ENCODE data around the gene CSMD2.

CSMD2 gene

DNA sequence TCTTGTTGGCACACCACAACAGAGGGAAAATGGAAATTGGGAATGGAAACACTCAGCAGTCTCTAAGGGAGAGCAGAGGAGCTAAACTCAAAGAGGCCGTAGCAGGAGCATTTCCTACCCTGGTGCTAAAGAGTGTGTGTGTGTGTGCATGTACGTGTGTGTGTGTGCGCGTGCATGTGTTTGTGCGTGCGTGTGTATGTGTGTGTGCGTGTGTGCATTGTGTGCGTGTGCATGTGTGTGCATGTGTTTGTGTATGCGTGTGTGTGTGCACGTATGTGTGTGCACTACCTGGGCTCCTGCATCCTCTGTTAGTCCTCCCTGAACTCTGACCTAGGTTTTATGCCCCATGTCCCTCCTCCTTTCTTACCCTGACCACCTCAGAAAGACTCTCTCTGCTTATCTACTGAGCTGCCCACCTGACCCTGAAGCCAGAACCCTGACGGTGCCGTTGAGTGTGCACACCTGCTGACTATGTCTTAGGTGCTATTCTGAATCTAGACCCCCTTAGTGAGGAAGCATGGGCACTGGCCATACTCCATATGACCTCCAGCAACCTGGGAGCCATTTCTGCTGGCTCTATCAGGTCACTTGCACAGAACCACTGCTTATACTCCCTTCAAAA, 458.3 kb downstream of the CSMD2 start:
- H4K20me1 ChIP-seq (ENCODE audit: insufficient read depth, low read length), result no peaks in the 10 kb centered on the region
- H3K36me3 ChIP-seq (replicated peaks; ENCODE audit: low read depth, low read length), result no peaks in the 10 kb centered on the region
- no peak overlapping the region for H2AFZ ChIP-seq (ENCODE audit: low read depth, low read length)
- H3K27ac ChIP-seq (ENCODE audit: low read length), result no peak overlapping the region
- TF ChIP-seq EZH2phosphoT487 (IDR thresholded peaks at IDR 0.05; ENCODE audit: low read depth), result no peak
- TF ChIP-seq, protein P1, sequence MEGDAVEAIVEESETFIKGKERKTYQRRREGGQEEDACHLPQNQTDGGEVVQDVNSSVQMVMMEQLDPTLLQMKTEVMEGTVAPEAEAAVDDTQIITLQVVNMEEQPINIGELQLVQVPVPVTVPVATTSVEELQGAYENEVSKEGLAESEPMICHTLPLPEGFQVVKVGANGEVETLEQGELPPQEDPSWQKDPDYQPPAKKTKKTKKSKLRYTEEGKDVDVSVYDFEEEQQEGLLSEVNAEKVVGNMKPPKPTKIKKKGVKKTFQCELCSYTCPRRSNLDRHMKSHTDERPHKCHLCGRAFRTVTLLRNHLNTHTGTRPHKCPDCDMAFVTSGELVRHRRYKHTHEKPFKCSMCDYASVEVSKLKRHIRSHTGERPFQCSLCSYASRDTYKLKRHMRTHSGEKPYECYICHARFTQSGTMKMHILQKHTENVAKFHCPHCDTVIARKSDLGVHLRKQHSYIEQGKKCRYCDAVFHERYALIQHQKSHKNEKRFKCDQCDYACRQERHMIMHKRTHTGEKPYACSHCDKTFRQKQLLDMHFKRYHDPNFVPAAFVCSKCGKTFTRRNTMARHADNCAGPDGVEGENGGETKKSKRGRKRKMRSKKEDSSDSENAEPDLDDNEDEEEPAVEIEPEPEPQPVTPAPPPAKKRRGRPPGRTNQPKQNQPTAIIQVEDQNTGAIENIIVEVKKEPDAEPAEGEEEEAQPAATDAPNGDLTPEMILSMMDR (IDR thresholded peaks at IDR 0.05; ENCODE audit: low read depth, low read length), result no peak
- no peaks in the 10 kb centered on the region for H3K79me2 ChIP-seq (ENCODE audit: low read length)
- H3K4me3 ChIP-seq (ENCODE audit: low read length), result no peak overlapping the region
- no peak overlapping the region for H3K4me2 ChIP-seq (ENCODE audit: low read length)
- H3K27me3 ChIP-seq (ENCODE audit: low read depth, low read length), result no peaks in the 10 kb centered on the region
- no peak overlapping the region for H3K9ac ChIP-seq (ENCODE audit: low read length)
- H3K9me3 ChIP-seq (ENCODE audit: insufficient read depth, low read length), result no peaks in the 10 kb centered on the region
- no peaks in the 10 kb centered on the region for H3K4me1 ChIP-seq (ENCODE audit: low read length)

DNA sequence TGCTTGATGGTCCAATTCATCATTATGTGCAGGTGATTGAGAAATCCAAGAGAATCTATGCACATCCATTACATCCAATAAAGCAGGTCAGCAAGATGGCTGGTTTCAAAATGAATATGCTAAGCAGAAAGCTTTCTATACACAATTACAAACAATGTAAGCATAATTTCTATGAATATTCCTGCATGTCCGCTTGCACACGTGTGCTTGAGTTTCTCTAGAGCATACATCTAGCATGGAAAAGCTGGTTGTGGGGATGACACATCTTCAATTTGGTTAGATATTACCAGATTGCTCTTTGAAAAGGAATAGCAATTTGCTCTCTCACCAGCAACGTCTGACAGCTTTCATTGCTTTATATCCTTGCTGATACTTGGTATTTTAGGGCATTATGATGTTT, 461.6 kb downstream of the CSMD2 start:
- Histone ChIP-seq H3K79me2 (ENCODE audit: low read length) (no peaks in the 10 kb centered on the region), H3K9ac (ENCODE audit: low read length) (no peak overlapping the region), H3K9me3 (ENCODE audit: insufficient read depth, low read length) (no peaks in the 10 kb centered on the region), H3K4me2 (ENCODE audit: low read length) (no peak overlapping the region), H3K27ac (ENCODE audit: low read length) (no peak overlapping the region), H3K36me3 (replicated peaks; ENCODE audit: low read depth, low read length) (no peaks in the 10 kb centered on the region), H3K4me1 (ENCODE audit: low read length) (no peaks in the 10 kb centered on the region), H4K20me1 (ENCODE audit: insufficient read depth, low read length) (no peaks in the 10 kb centered on the region), H3K27me3 (ENCODE audit: low read depth, low read length) (no peaks in the 10 kb centered on the region), H3K4me3 (ENCODE audit: low read length) (no peak overlapping the region), H2AFZ (ENCODE audit: low read depth, low read length) (no peak overlapping the region)
- no peak for TF ChIP-seq EZH2phosphoT487 (IDR thresholded peaks at IDR 0.05; ENCODE audit: low read depth)
- TF ChIP-seq, protein P1 (IDR thresholded peaks at IDR 0.05; ENCODE audit: low read depth, low read length), result no peak

DNA sequence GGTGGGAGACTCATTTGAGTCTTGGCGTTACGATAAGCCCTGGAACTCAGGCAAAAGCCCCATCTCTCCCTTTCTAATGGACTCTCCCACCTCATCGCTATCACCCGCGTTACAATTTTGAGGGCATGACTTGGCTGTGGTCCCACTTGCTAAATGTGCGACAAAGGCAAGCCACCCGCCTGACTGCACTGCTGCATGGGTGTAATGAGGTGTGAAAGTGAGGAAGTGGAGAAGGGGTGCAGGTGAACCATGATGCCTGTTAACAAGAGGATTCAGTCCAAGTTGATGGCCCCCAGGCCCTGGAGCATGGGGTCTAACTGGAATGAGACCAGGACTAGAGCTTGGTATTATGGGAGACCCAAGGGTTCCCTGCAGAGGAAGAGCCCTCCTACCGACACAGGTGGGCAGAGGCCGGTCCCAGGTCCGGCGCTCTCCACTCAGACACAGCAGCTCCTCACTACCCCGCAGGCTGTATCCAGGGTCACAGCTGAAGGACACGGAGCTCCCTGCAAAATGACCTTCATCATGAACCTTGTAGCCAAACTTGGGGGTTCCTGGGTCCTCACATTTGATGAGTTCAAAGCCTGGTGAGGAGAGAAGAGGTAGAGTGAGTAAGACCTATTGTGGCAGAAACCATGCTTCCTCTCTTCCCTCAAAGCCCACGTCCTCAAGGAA, 466.5 kb downstream of the CSMD2 start:
- H3K4me3 ChIP-seq (ENCODE audit: low read length), result no peak overlapping the region
- H4K20me1 ChIP-seq (ENCODE audit: insufficient read depth, low read length), result no peaks in the 10 kb centered on the region
- H3K4me1 ChIP-seq (ENCODE audit: low read length), result no peaks in the 10 kb centered on the region
- no peak overlapping the region for H3K4me2 ChIP-seq (ENCODE audit: low read length)
- H2AFZ ChIP-seq (ENCODE audit: low read depth, low read length), result no peak overlapping the region
- peaks cover 5% of the 10 kb centered on the region; the same call in 1 of the 2 replicates for H3K27me3 ChIP-seq (ENCODE audit: low read depth, low read length)
- H3K79me2 ChIP-seq (ENCODE audit: low read length), result no peaks in the 10 kb centered on the region
- no peak for TF ChIP-seq EZH2phosphoT487 (IDR thresholded peaks at IDR 0.05; ENCODE audit: low read depth)
- TF ChIP-seq, protein P1 (IDR thresholded peaks at IDR 0.05; ENCODE audit: low read depth, low read length), result no peak
- H3K9ac ChIP-seq (ENCODE audit: low read length), result no peak overlapping the region
- H3K27ac ChIP-seq (ENCODE audit: low read length), result no peak overlapping the region
- H3K9me3 ChIP-seq (ENCODE audit: insufficient read depth, low read length), result no peaks in the 10 kb centered on the region
- no peaks in the 10 kb centered on the region for H3K36me3 ChIP-seq (replicated peaks; ENCODE audit: low read depth, low read length)

DNA sequence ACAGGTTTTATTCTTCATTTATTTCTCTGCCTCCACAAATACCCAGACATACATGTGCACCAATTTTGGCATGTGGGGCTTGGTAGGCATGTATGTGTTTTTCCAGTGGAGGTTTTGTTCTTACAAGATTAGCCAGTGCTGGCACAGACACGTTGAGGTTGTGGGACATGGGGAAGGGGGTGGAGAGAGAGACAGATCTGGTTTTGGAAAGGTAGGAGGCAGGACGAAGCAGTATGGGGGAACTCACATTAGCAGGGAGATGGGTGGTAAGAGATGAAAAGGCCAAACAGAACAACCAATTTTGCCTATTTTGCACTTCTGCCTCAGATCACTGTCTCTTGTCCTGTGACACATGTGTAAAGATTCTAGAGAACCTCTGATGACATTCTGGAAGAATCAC, 467.2 kb downstream of the CSMD2 start:
- no peak overlapping the region for H3K27ac ChIP-seq (ENCODE audit: low read length)
- H3K9me3 ChIP-seq (ENCODE audit: insufficient read depth, low read length), result no peaks in the 10 kb centered on the region
- H2AFZ ChIP-seq (ENCODE audit: low read depth, low read length), result no peak overlapping the region
- H3K27me3 ChIP-seq (ENCODE audit: low read depth, low read length), result peaks cover 5% of the 10 kb centered on the region; the same call in 1 of the 2 replicates
- H3K9ac ChIP-seq (ENCODE audit: low read length), result no peak overlapping the region
- H3K4me1 ChIP-seq (ENCODE audit: low read length), result no peaks in the 10 kb centered on the region
- no peaks in the 10 kb centered on the region for H4K20me1 ChIP-seq (ENCODE audit: insufficient read depth, low read length)
- H3K79me2 ChIP-seq (ENCODE audit: low read length), result no peaks in the 10 kb centered on the region
- H3K36me3 ChIP-seq (replicated peaks; ENCODE audit: low read depth, low read length), result no peaks in the 10 kb centered on the region
- H3K4me3 ChIP-seq (ENCODE audit: low read length), result no peak overlapping the region
- no peak overlapping the region for H3K4me2 ChIP-seq (ENCODE audit: low read length)
- TF ChIP-seq, protein P1 (IDR thresholded peaks at IDR 0.05; ENCODE audit: low read depth, low read length), result no peak
- no peak for TF ChIP-seq EZH2phosphoT487 (IDR thresholded peaks at IDR 0.05; ENCODE audit: low read depth)
